ENCODE measurements around the gene EFHC1.

EFHC1 gene

DNA sequence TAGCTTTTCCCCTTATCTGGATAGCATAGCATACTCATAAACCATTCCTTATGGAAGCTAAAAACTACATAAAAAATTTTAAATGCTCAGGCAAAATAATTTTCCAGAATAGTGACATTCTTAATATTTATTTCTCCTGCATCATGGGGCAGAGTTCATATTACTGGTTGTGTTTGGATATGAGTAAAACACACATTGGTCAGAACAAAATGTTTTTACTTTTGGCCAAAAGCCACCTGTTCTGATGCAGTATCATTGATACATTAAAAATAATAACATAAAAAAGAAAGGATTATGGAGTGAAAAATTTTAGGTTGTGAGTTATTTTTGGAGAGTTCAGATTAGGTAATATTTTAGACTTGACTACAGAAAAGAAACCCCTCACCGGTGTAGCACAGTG, 123.1 kb downstream of the EFHC1 start:
- DNase-seq: no peak

DNA sequence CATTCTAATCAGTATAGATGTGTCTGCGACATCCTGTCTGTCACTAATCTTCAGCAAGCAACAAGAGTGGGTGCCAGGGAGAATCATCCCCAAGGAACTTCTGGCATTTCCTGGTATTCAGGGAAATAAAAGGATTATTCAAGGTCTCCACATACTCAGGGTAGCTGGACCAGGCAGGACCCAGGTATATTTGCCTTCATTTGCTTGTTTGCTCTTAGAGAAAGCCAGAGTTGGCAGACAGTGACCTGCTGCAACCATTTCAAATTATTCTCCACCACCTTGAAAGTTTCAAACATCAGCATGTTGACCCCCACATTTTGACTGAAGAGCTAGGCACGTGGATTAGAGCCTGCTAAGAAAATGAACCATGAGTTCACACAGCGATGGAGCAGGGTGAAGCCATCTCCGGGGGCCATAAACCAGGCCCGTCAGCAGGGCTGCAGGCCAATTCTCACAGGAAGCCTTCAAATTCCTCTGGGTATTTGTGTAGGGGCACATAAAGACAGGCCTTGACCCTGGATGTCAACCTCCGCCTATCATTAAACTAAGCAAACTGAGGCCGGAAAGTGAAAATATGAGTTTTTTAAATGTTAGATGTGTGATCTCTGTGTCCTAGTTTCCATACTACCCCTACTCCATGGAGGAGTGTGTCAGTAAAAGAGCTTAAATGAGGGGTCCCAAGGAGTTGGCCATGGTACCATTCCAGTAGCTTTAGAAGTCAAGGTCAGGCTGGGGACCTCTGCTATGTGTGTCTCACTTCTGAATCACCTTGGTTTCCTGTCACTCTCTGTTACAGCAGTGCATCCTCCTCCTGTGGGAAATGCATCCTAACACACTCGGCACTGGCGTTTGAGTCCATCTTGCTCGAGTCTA, 123.8 kb downstream of the EFHC1 start:
- no peak for DNase-seq

DNA sequence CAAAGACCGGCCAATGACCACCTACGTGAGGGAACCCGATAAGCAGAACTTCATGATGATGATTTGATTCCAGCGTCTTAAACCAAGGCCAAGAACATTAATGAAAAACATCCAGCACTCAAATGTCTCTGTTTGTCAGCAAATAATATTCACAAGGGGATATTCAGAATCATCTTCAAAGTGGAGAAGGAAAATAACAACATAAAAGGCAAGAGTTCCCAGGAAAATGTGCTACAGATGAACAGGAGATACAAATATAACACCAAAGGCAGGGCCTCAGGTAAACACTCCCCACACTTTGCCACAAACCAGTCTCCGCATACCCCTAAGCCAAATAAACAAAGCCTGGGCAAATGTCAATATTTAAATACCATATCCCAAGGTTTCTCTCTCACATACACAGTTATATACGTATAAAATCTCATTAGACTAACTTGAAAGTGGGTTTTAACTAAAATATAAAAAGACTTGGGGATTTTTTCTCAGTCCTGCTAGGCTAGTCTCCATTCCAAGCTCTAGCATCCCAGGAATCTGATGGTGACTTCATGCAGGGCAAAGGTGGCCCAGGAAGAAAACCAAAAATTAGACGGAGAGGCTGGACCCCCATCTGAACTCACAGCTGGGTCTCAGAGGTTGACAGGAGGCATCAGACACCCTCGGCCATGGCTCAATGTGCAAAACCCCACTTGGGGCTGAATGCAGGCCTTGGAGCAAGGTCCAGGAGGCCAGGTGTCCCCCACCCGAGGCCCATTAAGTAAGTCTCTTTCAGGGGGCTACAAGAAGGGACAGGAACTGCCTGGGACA, 124.7 kb downstream of the EFHC1 start:
- DNase-seq: no peak

DNA sequence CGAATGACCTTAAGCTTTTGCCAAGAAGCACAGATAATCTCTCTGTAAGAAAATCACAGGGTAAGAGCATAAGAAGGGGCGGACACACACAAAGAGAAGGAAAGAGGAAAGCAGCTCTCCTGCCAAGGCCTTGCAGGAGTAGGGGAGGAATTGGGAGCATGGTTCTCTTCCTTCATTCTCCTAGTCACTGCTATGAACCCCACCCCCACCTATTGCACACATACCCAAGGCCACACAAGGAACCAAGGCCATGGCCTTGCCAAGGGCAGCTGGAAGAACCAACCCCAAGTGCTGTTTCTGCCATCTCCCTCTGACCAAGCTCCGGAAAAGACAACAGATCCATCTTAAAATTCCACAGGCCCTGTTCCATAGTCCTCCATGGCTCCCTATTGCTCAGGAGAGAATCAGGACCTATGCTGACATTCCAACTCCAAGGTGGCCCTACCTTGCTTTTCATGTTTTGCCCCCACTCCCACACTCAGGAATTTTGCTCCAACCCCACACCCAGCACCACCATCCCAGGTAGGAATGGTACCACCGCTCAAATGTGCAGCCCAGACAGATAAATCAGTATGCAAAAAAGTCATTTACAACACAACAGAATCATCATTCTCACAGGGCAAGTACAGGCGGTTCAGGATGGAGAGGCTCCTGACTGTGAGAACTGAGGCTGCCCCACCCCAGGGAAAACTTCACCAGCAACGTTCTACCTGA, 125.4 kb downstream of the EFHC1 start:
- DNase-seq: no peak

DNA sequence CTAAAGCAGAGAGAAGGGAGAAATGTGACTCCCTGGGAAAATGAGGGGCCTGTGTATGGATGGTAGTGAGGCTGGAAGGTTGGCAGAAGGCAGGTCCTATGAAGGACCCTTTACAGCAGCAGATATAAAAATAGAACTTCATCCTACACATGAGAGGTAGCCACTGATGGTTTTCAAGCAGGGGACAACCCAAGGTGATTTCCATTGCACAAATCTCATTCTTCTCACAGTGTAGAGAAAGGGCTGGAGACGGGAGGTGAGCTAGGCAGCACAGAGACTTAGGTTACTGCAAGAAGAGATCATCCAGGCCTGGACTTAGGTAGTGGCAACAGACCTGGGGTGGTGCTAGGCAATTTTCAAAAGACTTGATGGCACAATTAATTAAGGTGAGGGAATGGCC, 126.0 kb downstream of the EFHC1 start:
- DNase-seq: no peak

DNA sequence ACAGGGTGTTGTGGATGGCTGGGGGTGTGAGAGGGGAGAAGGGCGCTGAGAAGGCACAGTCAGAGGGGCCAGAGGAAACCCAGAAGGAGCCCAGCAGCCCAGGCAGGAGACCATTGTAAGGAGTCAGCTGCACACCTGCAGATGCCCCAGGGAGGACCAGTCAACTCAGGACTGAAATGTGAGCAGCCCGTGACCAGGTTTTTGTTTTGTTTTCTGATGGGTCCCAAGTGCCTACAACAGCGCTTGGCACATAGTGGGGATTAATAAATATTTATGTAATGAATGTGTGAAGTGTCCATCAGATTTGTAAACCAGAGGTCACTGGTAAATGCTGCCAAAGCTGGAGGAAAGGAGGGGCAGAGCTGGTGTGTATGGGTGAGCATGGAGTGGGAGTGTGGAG, 126.5 kb downstream of the EFHC1 start:
- no peak for DNase-seq

DNA sequence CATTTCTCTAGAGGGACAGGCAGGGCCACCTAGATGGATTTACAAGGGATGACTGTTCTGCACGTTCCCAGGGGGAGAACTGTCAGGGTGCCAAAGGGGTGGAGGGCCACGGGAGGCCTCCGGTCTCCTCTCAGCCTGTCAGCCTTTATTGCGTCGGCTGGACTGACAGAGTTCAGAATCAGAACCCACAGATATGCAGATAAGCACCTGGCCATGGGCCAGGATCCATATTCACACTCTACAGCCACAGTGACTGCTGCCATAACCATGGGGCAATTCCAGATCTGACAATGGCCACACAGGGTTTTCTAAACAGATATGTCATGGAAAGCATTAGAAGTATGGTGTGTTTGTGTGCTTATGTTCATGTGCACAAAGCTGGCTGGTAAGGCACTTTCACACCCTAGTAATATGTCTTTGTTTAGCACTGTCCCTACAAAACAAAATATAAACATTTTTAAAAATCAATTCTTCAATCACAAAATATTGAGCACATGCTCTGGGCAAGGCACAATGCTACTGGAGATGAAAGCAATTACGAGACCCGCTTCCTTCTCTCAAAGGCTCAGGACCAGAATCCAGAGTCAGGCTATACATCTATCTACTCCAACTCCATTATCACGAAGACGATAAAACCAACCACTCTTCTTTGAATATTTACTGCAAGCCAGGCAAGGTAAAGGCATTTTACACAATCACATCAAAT, 127.7 kb downstream of the EFHC1 start:
- DNase-seq: no peak

DNA sequence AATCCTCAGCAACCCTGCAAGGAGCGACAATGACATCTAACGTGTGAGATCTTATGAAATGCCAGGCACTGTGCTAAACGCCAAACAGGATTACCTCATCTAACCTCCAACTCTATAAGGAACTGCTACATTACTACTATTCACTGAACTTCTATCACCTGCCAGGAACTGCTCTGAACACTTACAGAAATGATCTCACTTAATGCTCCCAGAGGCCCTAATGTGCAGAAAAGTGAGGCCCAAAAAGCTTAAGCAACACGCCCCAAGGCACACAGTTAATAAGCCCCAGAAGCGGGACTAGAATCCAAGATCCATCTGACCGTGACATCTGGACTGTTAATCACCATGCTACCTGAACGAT, 128.2 kb downstream of the EFHC1 start:
- no peak for DNase-seq

DNA sequence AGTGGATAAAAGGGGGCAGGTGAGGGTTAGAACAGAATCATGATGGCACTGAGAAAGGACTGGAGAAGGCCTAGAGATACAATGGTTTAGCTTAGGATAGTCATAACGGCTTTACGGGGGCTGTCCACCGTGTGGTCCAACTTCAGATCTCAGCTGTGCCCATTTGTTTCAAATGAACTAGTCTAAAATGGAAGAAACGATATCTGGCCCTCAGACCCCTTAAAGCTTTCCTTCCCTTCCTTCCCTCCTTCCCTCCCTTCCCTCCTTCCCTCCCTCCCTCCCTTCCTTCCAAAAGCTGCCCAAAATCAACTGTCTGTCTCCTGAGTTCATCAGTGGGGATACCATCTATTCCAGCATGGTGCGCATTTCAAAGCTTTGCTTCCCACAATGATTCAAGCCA, 128.9 kb downstream of the EFHC1 start:
- DNase-seq: no peak

DNA sequence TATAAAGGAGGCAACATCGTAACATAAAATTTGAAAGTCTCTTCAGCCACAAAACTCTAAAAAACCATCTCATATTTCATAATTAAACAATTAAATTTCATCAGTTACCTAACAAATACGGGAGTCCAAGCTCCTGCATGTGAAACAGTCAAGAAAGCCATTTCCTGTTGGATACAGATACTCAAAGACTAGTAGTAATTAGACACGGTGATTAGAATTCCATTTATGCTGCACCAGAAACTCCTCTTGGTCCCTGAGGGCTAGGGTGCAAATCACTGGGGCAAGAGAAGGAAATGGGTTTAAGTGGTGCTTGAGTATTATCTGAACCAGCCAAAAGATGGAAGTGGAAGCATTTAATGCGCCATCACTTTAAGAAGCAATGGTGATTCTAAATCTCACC, 129.3 kb downstream of the EFHC1 start:
- no peak for DNase-seq

DNA sequence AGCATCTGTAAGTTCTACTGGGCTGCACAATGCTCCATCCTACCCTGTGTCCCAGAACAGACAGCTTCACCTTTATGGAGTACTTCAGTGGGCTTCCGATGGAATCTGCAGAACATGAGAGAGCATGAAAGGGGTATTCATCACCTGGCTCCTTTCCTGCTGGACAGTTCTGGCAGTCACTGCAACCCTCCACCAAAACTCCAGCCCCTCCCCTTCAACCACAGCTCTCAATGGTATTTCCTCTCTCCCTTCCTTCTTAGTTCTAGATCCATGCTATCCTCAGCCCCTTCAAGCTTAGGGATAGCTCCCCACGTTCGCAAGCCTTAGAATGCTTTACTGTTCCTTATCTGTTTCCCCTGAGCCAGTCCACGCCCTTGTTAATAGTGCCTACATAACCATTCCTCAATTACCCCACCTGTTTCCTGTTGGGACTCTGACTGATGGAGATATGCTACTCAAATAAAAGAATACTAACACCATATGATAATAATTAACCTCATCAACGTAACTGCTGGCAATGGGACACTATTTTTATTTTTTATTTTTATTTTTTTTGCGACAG, 130.0 kb downstream of the EFHC1 start:
- no peak for DNase-seq

DNA sequence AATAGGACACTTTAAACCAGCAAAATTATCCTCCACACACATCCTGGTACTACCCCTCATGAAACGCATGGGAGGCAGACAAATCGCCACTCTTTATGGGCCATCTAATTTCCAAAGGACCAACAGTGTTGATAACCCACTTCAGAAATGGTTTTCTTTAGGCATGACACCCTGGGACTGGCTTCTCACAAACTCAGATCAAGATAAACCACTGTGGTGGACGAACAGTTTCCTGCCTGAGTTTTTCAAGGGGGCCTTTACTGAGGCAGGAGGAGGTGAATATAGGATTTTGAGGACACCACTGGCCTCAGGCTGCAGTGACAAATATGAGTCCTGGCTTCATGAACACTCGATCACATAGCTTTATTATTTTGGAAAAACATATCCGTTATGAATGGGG, 130.7 kb downstream of the EFHC1 start:
- DNase-seq: no peak

DNA sequence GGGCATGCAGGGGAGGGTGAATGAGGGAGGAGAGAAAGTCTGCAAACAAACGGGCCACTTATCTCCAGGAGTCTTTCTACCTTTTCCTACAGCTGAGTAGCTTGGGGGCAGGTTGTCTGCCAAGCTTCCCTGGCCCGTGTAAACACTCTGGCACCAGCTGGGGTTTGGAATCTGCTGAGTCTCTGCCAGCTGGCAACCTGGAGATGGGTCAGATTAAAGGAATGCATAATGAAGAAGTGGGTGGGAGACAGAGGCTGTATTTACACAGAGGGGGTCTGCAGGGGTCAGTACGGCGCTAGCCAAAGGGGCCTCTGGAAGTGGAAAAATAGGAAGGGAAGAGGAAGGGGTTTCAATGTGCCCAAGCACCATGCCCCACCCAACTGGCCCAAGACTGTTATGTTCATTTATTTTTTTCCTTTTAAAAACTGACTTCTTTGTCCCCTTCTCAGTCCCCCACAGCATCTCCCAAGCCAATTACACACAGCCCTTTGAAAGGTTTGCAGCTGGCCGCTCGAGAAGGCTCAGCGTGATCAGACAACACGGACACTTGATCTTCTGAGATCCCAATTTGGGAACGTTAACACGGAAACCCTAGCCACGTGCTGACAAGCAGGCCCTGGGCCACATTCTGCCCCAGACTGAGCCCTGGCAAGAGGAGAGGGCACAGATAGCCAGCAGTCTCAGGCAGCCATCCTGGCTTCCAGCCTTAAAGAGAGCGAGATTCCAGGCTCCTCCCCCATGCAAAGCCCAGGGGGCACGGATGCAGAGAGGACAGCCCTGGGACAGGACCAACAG, 131.5 kb downstream of the EFHC1 start:
- no peak for DNase-seq

DNA sequence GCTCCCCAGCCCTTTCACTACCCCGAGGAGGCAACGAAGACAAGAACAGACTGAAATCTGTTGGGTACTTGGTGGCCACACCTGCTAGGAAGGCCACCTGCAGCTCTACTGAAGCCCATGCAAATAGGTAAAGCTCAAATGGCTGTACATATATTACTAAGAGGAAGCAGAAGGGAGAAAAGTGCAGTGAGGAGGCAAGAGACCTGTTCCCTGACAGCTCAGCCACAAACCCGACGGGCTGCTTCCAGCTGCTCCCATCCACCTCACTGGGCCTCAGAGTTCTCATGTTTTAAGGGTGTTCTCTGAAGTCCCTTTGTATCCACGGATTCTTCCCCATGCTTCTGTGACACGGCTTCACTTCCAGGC, 132.1 kb downstream of the EFHC1 start:
- no peak for DNase-seq

DNA sequence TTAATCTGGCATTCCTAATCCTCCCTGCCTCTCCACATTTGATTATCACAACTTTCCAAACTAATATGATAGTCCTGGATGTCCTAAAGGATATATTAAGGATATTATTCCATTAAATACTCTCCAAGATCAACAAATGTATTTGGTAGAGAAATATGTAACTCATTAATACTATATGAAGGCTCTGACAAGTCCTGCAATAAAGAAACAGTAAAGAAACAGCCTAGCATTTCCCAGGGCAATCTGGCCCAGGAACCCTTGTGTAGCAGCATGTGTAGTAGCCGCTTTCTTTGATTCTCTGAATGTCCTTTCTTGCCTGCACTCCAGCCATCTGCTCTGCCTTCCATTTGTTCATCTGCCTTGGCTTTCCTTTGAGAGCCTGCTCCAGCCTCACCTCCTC, 133.0 kb downstream of the EFHC1 start:
- DNase-seq: no peak

DNA sequence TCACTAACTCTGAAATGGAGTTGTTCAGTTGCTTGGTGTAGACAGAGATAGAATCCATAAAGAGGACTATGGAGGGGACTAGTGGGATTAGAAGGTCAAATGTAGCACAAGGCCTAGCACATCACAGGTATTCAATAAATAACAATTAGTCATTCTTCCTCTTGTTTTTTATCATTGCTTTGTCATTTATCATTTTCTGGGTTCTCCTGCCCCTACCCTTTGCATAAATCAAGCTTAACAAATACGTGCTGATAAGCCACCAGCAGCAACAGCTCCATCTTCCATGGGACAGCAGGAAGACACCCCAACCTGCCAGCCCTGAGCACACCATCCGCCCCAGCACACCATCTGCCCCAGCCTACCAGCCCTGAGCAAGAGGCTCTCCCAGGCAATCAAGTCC, 133.6 kb downstream of the EFHC1 start:
- no peak for DNase-seq

DNA sequence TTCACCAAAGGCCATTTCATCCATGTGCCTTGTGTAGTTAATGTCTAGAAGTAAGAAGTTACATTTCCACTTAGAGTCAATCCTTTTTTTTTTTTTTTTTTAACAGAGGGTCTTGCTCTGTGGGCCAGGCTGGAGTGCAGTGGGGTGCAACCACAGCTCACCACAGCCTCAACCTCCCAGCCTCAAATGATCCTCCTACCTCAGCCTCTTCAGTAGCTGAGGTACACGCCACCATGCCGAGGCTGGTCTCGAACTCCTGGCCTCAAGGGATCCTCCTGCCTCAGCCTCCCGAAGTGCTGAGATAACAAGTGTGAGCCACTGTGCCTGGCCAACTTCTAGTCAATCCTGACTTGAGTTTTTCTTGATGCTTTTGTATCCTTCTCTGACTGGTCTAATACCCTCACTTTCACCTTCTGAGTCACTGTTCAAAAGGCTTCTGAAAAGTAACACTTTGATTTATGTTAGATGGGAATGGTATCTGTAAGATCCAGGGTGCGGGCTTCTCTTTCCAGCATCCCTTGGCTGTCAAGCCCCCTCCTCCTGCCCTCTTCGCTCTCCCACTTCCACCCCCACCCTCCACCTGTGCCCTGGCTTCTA, 134.6 kb downstream of the EFHC1 start:
- DNase-seq: no peak

DNA sequence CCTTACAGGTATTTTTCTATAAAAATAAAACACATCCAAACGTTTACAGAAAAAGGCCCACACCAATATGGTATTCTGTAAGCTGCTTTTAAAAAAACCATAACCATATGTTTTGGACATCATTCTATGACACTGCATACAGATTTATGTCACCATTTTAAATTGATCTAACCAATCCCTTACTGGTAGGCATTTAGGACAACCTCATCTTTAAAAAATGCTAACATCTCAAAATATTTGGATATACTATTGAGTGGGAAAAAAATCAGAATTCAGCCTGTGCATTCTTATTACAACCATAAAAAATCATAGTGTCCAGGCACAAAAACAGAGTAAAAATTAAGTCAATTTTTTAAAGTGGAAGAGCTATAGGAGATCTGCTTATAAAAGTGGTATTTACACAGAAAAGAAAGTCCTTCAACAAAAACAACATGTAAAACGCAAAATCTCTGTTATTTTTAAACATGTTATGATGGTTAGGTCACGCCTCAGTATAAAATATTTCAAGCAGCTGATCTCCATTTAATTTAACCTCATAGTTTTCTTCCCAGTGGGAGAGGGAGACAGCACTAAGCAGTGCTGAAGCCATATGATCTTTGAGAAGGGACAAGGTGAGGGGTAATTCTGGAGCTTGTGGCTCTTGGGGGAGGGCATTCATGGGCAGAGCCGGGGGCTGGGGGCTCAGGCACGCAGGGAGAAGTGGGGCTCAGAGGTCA, 135.5 kb downstream of the EFHC1 start:
- no peak for DNase-seq

DNA sequence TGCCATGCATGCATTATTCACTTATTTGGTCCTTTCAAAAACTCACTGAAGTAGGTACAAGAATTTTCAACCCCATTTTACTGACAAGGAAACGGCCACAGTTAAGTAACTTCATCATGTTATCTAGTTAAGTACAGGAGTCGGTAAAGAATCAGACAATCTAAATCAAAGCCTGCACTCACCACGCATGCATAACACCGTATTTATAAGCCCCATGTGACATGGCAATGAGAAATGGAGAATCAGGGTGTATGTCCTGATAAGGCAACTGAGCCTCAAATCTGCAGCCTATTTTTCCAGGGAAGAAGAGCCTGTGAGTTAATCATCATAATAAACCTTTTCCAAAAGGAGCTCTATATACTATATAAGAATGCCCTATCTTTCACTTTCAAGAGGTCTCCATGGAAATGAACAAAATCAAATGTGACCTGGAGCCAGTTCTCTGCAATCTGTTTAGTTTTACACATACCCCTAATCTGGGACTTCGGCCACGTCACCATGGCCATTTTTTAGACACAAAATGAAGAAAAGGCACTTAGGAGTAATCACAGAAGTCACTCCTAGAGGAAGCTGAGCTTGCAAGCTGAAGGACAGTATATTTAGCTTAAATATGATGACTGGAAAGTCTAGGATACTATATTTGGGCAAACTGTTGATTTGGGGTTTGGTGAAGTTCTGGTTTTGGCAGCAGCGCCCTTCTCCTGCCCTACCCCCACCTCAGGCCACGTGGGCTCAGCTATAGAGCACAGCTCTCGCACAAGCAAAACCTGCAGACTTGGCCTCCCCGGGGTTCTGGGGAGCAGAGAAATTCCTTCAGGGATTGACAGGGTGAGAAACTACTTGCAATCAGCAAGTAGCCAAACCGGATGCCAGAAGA, 137.5 kb downstream of the EFHC1 start:
- no peak for DNase-seq

Measured in effector CD8-positive, alpha-beta T cell (primary cell).